HepG2 (cell line): ENCODE data around the gene MYL9. TPM values are rescaled to one million over a fixed set of nuclear protein-coding genes. Genes with fewer than 3 reads are reported as not detected.

Source experiments
- CHCHD3 ChIP-seq: sonication (generic); formaldehyde crosslinking; IDR thresholded peaks from 2 replicates; pipeline ENCODE4 v1.8.0; 2022; ENCODE audit warnings: mild to moderate bottlenecking, missing genetic modification reagents, moderate library complexity
- CREM ChIP-seq, 2 experiments: sonication (generic) in 1 of 2; formaldehyde crosslinking in 1 of 2; IDR thresholded peaks; 2 replicates each; pipeline versions ENCODE4 v1.4.0 to v1.6.1; 2016 to 2020; ENCODE audit warnings: antibody characterized with exemption in 1 of 2, mild to moderate bottlenecking in 1 of 2, missing genetic modification reagents in 1 of 2
- ETV6 ChIP-seq: sonication (generic); formaldehyde crosslinking; conservative IDR thresholded peaks from 2 replicates; pipeline ENCODE4 v1.4.0; 2020; ENCODE audit warnings: missing genetic modification reagents
- HCFC1 ChIP-seq: fragments of 150-350 bp; IDR thresholded peaks from 2 replicates; pipeline ENCODE4 v1.6.1; 2014; ENCODE audit warnings: low read depth, low read length
- HNF4A ChIP-seq: sonication (generic); formaldehyde crosslinking; IDR thresholded peaks from 2 replicates; pipeline ENCODE4 v1.4.0; 2020; ENCODE audit warnings: missing genetic modification reagents
- HNRNPL ChIP-seq: fragments of 200-400 bp; formaldehyde crosslinking; IDR thresholded peaks from 2 replicates; pipeline ENCODE4 v1.6.1; 2017; ENCODE audit warnings: mild to moderate bottlenecking, low read depth, low read length
- JUNB ChIP-seq: sonication (generic); formaldehyde crosslinking; IDR thresholded peaks from 2 replicates; pipeline ENCODE4 v1.8.0; 2022; ENCODE audit warnings: missing genetic modification reagents, mild to moderate bottlenecking, borderline replicate concordance
- PCBP2 ChIP-seq: fragments of 200-400 bp; formaldehyde crosslinking; optimal IDR thresholded peaks from 2 replicates; pipeline ENCODE3; 2018; ENCODE audit warnings: low read length, low read depth; ENCODE audit not compliant: poor library complexity, severe bottlenecking
- PRPF4 ChIP-seq: fragments of 200-400 bp; formaldehyde crosslinking; IDR thresholded peaks from 2 replicates; pipeline ENCODE4 v1.6.1; 2016; ENCODE audit warnings: low read length, low read depth; ENCODE audit not compliant: poor library complexity, severe bottlenecking
- REPIN1 ChIP-seq: sonication (generic); formaldehyde crosslinking; IDR thresholded peaks from 2 replicates; pipeline ENCODE4 v1.8.0; 2022; ENCODE audit warnings: missing genetic modification reagents, low read depth, mild to moderate bottlenecking, borderline replicate concordance
- SMYD3 ChIP-seq: sonication (generic); formaldehyde crosslinking; IDR thresholded peaks from 2 replicates; pipeline ENCODE4 v1.8.1; 2023; ENCODE audit warnings: mild to moderate bottlenecking, missing genetic modification reagents
- YEATS4 ChIP-seq: sonication (generic); formaldehyde crosslinking; IDR thresholded peaks from 2 replicates; pipeline ENCODE4 v1.4.0; 2020; ENCODE audit warnings: missing genetic modification reagents, borderline replicate concordance
- ZNF234 ChIP-seq: sonication (generic); formaldehyde crosslinking; conservative IDR thresholded peaks from 2 replicates; pipeline ENCODE4 v1.5.1; 2020; ENCODE audit warnings: mild to moderate bottlenecking, missing genetic modification reagents
- ZNF501 ChIP-seq: sonication (generic); formaldehyde crosslinking; IDR thresholded peaks from 2 replicates; pipeline ENCODE4 v1.5.1; 2020; ENCODE audit warnings: mild to moderate bottlenecking, moderate library complexity, missing genetic modification reagents
- ZNF614 ChIP-seq: IDR thresholded peaks from 2 replicates; pipeline ENCODE4 v1.6.1; 2018; ENCODE audit warnings: missing biosample characterization, missing genetic modification reagents, inconsistent platforms, borderline replicate concordance
- ZNF775 ChIP-seq: sonication (generic); formaldehyde crosslinking; IDR thresholded peaks from 2 replicates; pipeline ENCODE4 v1.4.0; 2020; ENCODE audit warnings: missing genetic modification reagents, mild to moderate bottlenecking, moderate library complexity, borderline replicate concordance
- ZNF891 ChIP-seq: sonication (generic); formaldehyde crosslinking; IDR thresholded peaks from 2 replicates; pipeline ENCODE4 v1.5.0; 2020; ENCODE audit warnings: mild to moderate bottlenecking, missing genetic modification reagents
- polyA plus RNA-seq, 8 experiments: library from polyadenylated mRNA; depleted of rRNA in 3 of 8; stranded (reverse) in 7 of 8; unstranded in 1 of 8; fragments of >200 nt; fragmentation: Illumina TruSeq in 4 of 8; extraction: Trizol in 4 of 8; gene quantifications; 2 replicates each; pipeline versions ENCODE4 v1.2.1 to v1.2.3, GENCODE V29; 2011 to 2016; ENCODE audit warnings: low read depth in 4 of 8, missing spikeins in 1 of 8, mixed read lengths in 1 of 8; ENCODE audit not compliant: insufficient read depth in 1 of 8
- total RNA-seq, 5 experiments: library from RNA; depleted of rRNA; stranded (reverse); fragments of >200 nt; fragmentation: Illumina TruSeq; extraction: Trizol; gene quantifications; 2 replicates each; pipeline ENCODE4 v1.2.3, GENCODE V29; 2016; ENCODE audit warnings: low read depth in 1 of 5
- TF ChIP-seq, protein P1 (sequence below): sonication (generic); formaldehyde crosslinking; IDR thresholded peaks from 2 replicates; pipeline ENCODE4 v1.5.0; 2020; ENCODE audit warnings: mild to moderate bottlenecking, missing genetic modification reagents
- TF ChIP-seq, protein P2 (sequence below): IDR thresholded peaks from 2 replicates; pipeline ENCODE4 v1.6.1; 2016; ENCODE audit warnings: mild to moderate bottlenecking
- TF ChIP-seq, protein P3 (sequence below): sonication (generic); formaldehyde crosslinking; IDR thresholded peaks from 2 replicates; pipeline ENCODE4 v1.4.0; 2020; ENCODE audit warnings: missing genetic modification reagents, borderline replicate concordance
- TF ChIP-seq, protein P4 (sequence below): sonication (generic); formaldehyde crosslinking; IDR thresholded peaks from 2 replicates; pipeline ENCODE4 v1.4.0; 2020; ENCODE audit warnings: mild to moderate bottlenecking, missing genetic modification reagents
- TF ChIP-seq, protein P5 (sequence below): sonication (generic); formaldehyde crosslinking; IDR thresholded peaks from 2 replicates; pipeline ENCODE4 v1.9.0; 2021; ENCODE audit warnings: missing genetic modification reagents, mild to moderate bottlenecking, borderline replicate concordance
- TF ChIP-seq, protein P6 (sequence below): sonication (generic); formaldehyde crosslinking; IDR thresholded peaks from 2 replicates; pipeline ENCODE4 v1.4.0; 2020; ENCODE audit warnings: low read depth, mild to moderate bottlenecking, missing genetic modification reagents

The MYL9 gene
- total and polyA plus RNA-seq, 2 of the 13 experiments (the other 11 are each of a cell fraction or from before 2014, with no cell fraction given): 0.87 to 2.2 TPM

DNA sequence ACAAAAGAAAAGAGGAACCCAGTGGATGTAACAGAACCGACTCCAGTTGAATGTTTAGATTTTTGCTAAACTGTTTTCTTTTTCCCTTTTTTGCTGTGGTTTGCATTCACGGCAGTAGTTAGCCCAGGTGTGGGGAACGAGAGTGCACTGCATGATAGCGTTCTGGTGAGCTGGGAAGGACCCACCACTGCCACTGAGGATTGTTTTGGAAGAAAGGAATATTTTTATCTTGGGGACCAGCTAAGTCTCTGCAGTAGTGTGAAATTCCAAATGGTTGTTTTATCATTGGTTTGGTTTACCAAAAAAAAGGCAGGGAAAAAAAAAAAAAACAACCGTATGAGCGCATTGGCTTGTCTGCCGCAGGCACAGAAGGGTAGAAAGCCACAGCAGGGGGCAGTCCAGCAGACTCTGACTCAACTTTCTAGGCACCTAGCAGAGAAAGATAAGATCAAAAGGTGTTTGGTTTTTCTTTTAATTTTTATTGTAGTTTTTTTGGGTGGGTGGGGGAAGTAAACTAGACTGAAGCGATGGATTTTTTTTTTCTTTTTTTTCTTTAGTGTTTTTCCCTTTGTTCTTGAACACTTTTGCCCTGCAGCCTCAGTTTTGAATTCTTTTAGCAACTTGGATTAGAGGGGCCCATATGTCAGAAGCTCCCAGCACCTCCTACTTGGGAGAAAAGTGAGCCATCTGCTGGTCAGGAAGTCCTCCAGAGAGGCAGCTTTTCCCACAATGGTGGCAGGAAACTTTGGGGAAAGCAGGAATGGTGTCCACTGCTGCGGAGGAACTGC is 50.7 kb downstream of the MYL9 start (continued):
- TF ChIP-seq, protein P1, sequence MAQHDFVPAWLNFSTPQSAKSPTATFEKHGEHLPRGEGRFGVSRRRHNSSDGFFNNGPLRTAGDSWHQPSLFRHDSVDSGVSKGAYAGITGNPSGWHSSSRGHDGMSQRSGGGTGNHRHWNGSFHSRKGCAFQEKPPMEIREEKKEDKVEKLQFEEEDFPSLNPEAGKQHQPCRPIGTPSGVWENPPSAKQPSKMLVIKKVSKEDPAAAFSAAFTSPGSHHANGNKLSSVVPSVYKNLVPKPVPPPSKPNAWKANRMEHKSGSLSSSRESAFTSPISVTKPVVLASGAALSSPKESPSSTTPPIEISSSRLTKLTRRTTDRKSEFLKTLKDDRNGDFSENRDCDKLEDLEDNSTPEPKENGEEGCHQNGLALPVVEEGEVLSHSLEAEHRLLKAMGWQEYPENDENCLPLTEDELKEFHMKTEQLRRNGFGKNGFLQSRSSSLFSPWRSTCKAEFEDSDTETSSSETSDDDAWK (CRISPR knock-in tag): no peak
- TF ChIP-seq ZNF614 (CRISPR knock-in tag) (no peak), YEATS4 (CRISPR knock-in tag) (no peak), SMYD3 (no peak), ZNF891 (CRISPR knock-in tag) (no peak), CREM (IDR thresholded peaks at IDR 0.05) (no peak), CREM (CRISPR knock-in tag; IDR thresholded peaks at IDR 0.05) (no peak), ETV6 (CRISPR knock-in tag) (no peak), REPIN1 (CRISPR knock-in tag) (no peak), HNF4A (CRISPR knock-in tag) (no peak), HCFC1 (no peak), ZNF775 (CRISPR knock-in tag) (no peak), JUNB (CRISPR knock-in tag) (no peak), PRPF4 (peak; percentile 54), ZNF234 (CRISPR knock-in tag) (no peak), PCBP2 (no peak), ZNF501 (0 out of 2 replicates have a peak, but pooled peaks have one; percentile 28), CHCHD3 (CRISPR knock-in tag) (no peak), HNRNPL (no peak)
- TF ChIP-seq, protein P2, sequence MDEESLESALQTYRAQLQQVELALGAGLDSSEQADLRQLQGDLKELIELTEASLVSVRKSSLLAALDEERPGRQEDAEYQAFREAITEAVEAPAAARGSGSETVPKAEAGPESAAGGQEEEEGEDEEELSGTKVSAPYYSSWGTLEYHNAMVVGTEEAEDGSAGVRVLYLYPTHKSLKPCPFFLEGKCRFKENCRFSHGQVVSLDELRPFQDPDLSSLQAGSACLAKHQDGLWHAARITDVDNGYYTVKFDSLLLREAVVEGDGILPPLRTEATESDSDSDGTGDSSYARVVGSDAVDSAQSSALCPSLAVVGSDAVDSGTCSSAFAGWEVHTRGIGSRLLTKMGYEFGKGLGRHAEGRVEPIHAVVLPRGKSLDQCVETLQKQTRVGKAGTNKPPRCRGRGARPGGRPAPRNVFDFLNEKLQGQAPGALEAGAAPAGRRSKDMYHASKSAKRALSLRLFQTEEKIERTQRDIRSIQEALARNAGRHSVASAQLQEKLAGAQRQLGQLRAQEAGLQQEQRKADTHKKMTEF: 0 out of 2 replicates have a peak, but pooled peaks have one; percentile 23
- TF ChIP-seq, protein P3, sequence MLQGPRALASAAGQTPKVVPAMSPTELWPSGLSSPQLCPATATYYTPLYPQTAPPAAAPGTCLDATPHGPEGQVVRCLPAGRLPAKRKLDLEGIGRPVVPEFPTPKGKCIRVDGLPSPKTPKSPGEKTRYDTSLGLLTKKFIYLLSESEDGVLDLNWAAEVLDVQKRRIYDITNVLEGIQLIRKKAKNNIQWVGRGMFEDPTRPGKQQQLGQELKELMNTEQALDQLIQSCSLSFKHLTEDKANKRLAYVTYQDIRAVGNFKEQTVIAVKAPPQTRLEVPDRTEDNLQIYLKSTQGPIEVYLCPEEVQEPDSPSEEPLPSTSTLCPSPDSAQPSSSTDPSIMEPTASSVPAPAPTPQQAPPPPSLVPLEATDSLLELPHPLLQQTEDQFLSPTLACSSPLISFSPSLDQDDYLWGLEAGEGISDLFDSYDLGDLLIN (CRISPR knock-in tag): no peak
- TF ChIP-seq, protein P4, sequence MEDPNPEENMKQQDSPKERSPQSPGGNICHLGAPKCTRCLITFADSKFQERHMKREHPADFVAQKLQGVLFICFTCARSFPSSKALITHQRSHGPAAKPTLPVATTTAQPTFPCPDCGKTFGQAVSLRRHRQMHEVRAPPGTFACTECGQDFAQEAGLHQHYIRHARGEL: no peak
- TF ChIP-seq, protein P5, sequence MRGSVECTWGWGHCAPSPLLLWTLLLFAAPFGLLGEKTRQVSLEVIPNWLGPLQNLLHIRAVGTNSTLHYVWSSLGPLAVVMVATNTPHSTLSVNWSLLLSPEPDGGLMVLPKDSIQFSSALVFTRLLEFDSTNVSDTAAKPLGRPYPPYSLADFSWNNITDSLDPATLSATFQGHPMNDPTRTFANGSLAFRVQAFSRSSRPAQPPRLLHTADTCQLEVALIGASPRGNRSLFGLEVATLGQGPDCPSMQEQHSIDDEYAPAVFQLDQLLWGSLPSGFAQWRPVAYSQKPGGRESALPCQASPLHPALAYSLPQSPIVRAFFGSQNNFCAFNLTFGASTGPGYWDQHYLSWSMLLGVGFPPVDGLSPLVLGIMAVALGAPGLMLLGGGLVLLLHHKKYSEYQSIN (CRISPR knock-in tag): no peak
- TF ChIP-seq, protein P6, sequence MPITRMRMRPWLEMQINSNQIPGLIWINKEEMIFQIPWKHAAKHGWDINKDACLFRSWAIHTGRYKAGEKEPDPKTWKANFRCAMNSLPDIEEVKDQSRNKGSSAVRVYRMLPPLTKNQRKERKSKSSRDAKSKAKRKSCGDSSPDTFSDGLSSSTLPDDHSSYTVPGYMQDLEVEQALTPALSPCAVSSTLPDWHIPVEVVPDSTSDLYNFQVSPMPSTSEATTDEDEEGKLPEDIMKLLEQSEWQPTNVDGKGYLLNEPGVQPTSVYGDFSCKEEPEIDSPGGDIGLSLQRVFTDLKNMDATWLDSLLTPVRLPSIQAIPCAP (CRISPR knock-in tag): no peak
